Heart right ventricle (tissue), 16 donors: ENCODE results near the gene TUBA1C. TPM values are rescaled to one million over a fixed set of nuclear protein-coding genes. Genes with fewer than 3 reads are reported as not detected.
A peak's percentile ranks its signal among the peaks of the same experiment; 100 is the strongest.
"Not testable (repeated sequence)": the region's sequence is repeated elsewhere in the genome, so short reads cannot be mapped to it uniquely, and the experiment has no call there.

Experiments
- ATAC-seq, 8 donors: fragments of 200-7000 bp; cut with Tn5 transposase; one replicate each; pipeline ENCODE4 v1.9.1; 2020; ENCODE audit warnings: mild to moderate bottlenecking in 8 of 8, moderate library complexity in 8 of 8, moderate number of reproducible peaks in 1 of 8
- DNase-seq, 2 donors: peaks; one replicate each; pipeline ENCODE4 v3.0.0-alpha.2; 2020
- H3K27ac ChIP-seq, 10 donors: fragments of 200-600 bp; sonication (generic) in 2 of 10; one replicate each; pipeline versions ENCODE4 v1.5.0 to v1.8.0; 2020 to 2022; ENCODE audit warnings: mild to moderate bottlenecking in 3 of 10
- H3K27me3 ChIP-seq, 7 donors: fragments of 200-600 bp; one replicate each; pipeline ENCODE4 v1.8.0; 2021 to 2022; ENCODE audit warnings: mild to moderate bottlenecking in 2 of 7
- H3K36me3 ChIP-seq, 9 donors: fragments of 200-600 bp; sonication (generic) in 1 of 9; one replicate each; pipeline versions ENCODE4 v1.5.0 to v1.8.0; 2020 to 2022; ENCODE audit warnings: mild to moderate bottlenecking in 2 of 9
- H3K4me1 ChIP-seq, 9 donors: fragments of 200-600 bp; sonication (generic) in 1 of 9; one replicate each; pipeline versions ENCODE4 v1.5.0 to v1.8.0; 2020 to 2022; ENCODE audit warnings: mild to moderate bottlenecking in 4 of 9
- H3K4me3 ChIP-seq, 10 donors: fragments of 200-600 bp; sonication (generic) in 2 of 10; one replicate each; pipeline versions ENCODE4 v1.5.0 to v1.8.0; 2020 to 2022; ENCODE audit warnings: mild to moderate bottlenecking in 7 of 10, moderate library complexity in 2 of 10
- H3K9me3 ChIP-seq, 11 donors: fragments of 200-600 bp in 10 of 11; sonication (generic) in 2 of 11; one replicate each; pipeline versions ENCODE4 v1.5.0 to v1.8.0; 2013 to 2022; ENCODE audit warnings: mild to moderate bottlenecking in 2 of 11, control low read depth in 1 of 11, moderate library complexity in 1 of 11
- WGBS, 2 donors: extraction: QIAGEN DNeasy Blood & Tissue Kit; methylation state at CpG; one replicate each; pipeline ENCODE4 v1.1.7; 2013; ENCODE audit warnings: inconsistent platforms in 1 of 2; 5-methylcytosine and 5-hydroxymethylcytosine counted together
- intact Hi-C, 10 donors: fragments of 100-400 bp; cut with DNase I; formaldehyde crosslinking; loops; one replicate each; pipeline versions ENCODE4 v1.11.1 to v1.14.2; 2022
- polyA plus RNA-seq, 2 donors: library from polyadenylated mRNA; stranded (reverse); fragments of 200-250 nt; gene quantifications; one replicate each; pipeline ENCODE4 v1.2.3, GENCODE V29; 2013
- total RNA-seq, 10 donors: library from RNA; stranded (reverse); fragmentation: NEBNext Ultra II Directional in 3 of 10; extraction: Animal tissue kit (Norgen Biotek cat#: 25700) in 3 of 10; gene quantifications; one replicate each; pipeline versions ENCODE4 v1.2.1 to v1.2.4, GENCODE V29; 2021 to 2023
- TF ChIP-seq, protein P1 (sequence below), 9 donors: fragments of 200-600 bp; sonication (generic) in 2 of 9; IDR thresholded peaks; one replicate each; pipeline versions ENCODE4 v1.5.0 to v1.8.0; 2021 to 2022; ENCODE audit warnings: antibody characterized with exemption in 9 of 9, mild to moderate bottlenecking in 5 of 9, moderate library complexity in 1 of 9
- donor health status: Arrhythmogenic right ventricular cardiomyopathy.
- donor health status: ischemic (EF 13 %, LVEDD 7.1; RV severe dilation, severe dysfunction).
- donor health status: healthy with polysubstance abuse.
- donor health status: DM: no; HTN: yes; CAD: no.
- donor health status: DM: no; HTN: no; CAD: no.
- donor health status: ischemic (EF 25% LVEDD 6.9; RV normal size, moderate dysfunction).
- donor health status: ischemic (EF 25% LVEDD 5.7; RV mildly dilated, moderate dysfunction).
- donor health status: healthy.
- donor health status: DM: yes; HTN: yes; CAD: no.
- donor health status: Ischemic cardiomyopathy.
- donor health status: ischemic (EF 35%, LVEDD 5.7; RV mildly dilated, moderate dysfunction).
- donor health status: nonischemic (EF 11% LVEDD 7.7; RV severe dilation, severe dysfunction).
- donor health status: DM: yes; HTN: yes; CAD: no.
- donor health status: PGD.
- donor health status: ischemic (EF 29% LVEDD 5.4; RV normal size, mild dysfunction).
- donor health status: nonischemic (EF 23%, LVEDD 6.1; RV moderate dilation, normal function).

Gene TUBA1C
- total and polyA plus RNA-seq, 12 donors: 24.5 to 389 (median 53.1) TPM

DNA sequence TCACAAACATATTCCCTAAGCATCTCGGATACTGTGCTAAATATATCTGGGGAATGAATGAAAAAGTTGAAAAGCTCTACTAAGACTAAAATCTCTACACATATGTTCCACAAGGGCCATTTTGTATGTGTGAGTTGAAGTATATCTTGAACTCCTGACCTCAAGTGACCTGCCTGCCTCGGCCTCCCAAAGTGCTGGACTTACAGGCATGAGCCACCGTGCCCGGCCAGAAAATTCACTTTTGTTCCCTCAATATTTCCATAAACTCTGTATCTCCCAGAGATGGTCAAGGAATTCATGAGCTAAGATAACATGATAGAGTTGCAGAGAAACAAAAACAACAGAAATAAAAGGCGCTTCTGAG lies 1.5 kb upstream of the TUBA1C start:
- DNase-seq (no peak), ATAC-seq (no peak)
- H3K4me3 ChIP-seq: peak overlapping the region in 3 of 10 donors; percentile 74 to 85 (median 79)
- peaks cover 0 to 69% (median 18%) of the 10 kb centered on the region in 9 donors for H3K4me1 ChIP-seq
- H3K9me3 ChIP-seq: no peaks in the 10 kb centered on the region
- H3K27ac ChIP-seq: peak overlapping the region in 2 of 10 donors; percentile 89 to 92
- 74 to 80% methylated on average over 5 of the region's 5 CpGs for WGBS, 2 donors
- no peaks in the 10 kb centered on the region for H3K27me3 ChIP-seq
- TF ChIP-seq, protein P1, sequence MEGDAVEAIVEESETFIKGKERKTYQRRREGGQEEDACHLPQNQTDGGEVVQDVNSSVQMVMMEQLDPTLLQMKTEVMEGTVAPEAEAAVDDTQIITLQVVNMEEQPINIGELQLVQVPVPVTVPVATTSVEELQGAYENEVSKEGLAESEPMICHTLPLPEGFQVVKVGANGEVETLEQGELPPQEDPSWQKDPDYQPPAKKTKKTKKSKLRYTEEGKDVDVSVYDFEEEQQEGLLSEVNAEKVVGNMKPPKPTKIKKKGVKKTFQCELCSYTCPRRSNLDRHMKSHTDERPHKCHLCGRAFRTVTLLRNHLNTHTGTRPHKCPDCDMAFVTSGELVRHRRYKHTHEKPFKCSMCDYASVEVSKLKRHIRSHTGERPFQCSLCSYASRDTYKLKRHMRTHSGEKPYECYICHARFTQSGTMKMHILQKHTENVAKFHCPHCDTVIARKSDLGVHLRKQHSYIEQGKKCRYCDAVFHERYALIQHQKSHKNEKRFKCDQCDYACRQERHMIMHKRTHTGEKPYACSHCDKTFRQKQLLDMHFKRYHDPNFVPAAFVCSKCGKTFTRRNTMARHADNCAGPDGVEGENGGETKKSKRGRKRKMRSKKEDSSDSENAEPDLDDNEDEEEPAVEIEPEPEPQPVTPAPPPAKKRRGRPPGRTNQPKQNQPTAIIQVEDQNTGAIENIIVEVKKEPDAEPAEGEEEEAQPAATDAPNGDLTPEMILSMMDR (IDR thresholded peaks at IDR 0.05): no peak
- intact Hi-C loops: no loop called here
- H3K36me3 ChIP-seq: peaks cover 0 to 18% (median 0%) of the 10 kb centered on the region in 9 donors

- TF ChIP-seq, protein P1 (IDR thresholded peaks at IDR 0.05): no peak
- H3K4me1 ChIP-seq: peaks cover 0 to 80% (median 23%) of the 10 kb centered on the region in 9 donors
- H3K4me3 ChIP-seq: peak overlapping the region; percentile 43 to 93 (median 78)
- intact Hi-C loops: loop anchor here in 1 of 10 donors (2.0 kb wide), 1 partner anchor 30 kb away; no protein-coding TSS in a partner anchor
- ATAC-seq (peak; percentile 33 to 66 (median 44)), DNase-seq (no peak)
- H3K36me3 ChIP-seq: peaks cover 0 to 29% (median 0%) of the 10 kb centered on the region in 9 donors
- peak overlapping the region; percentile 70 to 99 (median 92) for H3K27ac ChIP-seq
- H3K9me3 ChIP-seq: no peaks in the 10 kb centered on the region
- 0 to 1% methylated on average over 23 to 33 of the region's 35 CpGs for WGBS, 2 donors
- H3K27me3 ChIP-seq: no peaks in the 10 kb centered on the region
These were observed 413 bp upstream of the TUBA1C start for GRCh38 chr12:49264466-49264872.

DNA sequence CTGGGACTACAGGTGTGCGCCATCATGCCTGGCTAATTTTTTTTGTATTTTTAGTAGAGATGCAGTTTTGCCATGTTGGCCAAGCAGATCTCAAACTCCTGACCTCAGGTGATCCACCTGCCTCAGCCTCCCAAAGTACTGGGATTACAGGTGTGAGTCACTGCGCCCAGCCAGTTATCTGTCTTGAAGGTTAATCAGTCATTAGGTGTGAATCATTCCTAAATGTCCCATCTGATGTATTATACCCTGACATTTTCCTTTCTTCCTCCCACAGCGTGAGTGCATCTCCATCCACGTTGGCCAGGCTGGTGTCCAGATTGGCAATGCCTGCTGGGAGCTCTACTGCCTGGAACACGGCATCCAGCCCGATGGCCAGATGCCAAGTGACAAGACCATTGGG lies 4.3 kb downstream of the TUBA1C start:
- DNase-seq, intact Hi-C loops, H3K27me3 ChIP-seq, ATAC-seq, H3K9me3 ChIP-seq, H3K4me3 ChIP-seq: not testable (repeated sequence)
- Histone ChIP-seq H3K4me1 (peaks cover 0 to 50% (median 20%) of the 10 kb centered on the region in 9 donors), H3K36me3 (peaks cover 0 to 72% (median 9%) of the 10 kb centered on the region in 9 donors), H3K27ac (peak overlapping the region in 1 of 10 donors; percentile 77)
- WGBS, 2 donors: 76 to 78% methylated on average over 4 to 5 of the region's 6 CpGs

DNA sequence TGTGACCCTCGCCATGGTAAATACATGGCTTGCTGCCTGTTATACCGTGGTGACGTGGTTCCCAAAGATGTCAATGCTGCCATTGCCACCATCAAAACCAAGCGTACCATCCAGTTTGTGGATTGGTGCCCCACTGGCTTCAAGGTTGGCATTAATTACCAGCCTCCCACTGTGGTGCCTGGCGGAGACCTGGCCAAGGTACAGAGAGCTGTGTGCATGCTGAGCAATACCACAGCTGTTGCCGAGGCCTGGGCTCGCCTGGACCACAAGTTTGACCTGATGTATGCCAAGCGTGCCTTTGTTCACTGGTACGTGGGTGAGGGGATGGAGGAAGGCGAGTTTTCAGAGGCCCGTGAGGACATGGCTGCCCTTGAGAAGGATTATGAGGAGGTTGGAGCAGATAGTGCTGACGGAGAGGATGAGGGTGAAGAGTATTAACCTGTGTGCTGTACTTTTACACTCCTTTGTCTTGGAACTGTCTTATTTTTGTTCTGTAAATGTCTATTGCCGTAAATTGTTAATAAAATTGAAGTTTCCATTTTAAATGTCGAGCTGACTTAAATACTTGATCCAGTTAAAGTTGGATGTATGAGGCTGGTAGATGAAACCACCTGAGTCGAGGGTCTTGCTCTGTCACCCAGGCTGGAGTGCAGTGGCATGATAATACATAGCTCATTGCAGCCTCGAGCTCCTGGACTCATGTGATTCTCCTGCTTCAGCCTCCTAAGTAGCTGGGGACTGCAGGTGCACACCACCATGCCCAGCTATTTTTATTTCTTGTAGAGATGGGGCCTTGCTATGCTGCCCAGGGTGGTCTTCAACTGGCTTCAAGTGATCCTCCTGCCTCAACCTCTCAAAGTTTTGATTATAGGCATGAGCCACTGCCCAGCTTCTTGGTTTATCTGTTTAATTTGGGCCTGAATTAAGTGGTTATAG lies 8.2 kb downstream of the TUBA1C start:
- 97 to 98% methylated on average over 16 of the region's 16 CpGs for WGBS, 2 donors

More for the DNA sequence above, 8.2 kb downstream of the TUBA1C start:
- DNase-seq (no peak), ATAC-seq (no peak)
- TF ChIP-seq, protein P1 (IDR thresholded peaks at IDR 0.05): no peak
- Histone ChIP-seq H3K27me3 (no peaks in the 10 kb centered on the region), H3K27ac (no peak overlapping the region), H3K36me3 (peaks cover 0 to 55% (median 9%) of the 10 kb centered on the region in 9 donors), H3K4me1 (peaks cover 0 to 21% (median 9%) of the 10 kb centered on the region in 9 donors), H3K4me3 (no peak overlapping the region), H3K9me3 (no peaks in the 10 kb centered on the region)
- intact Hi-C loops: no loop called here
